ENCODE measurements around the gene BMERB1. TPM values are rescaled to one million over a fixed set of nuclear protein-coding genes. Genes with fewer than 3 reads are reported as not detected.

The BMERB1 gene
- total RNA-seq, 4 donors from 2014 or later = 75.6 to 103 (median 92.9) TPM

DNA sequence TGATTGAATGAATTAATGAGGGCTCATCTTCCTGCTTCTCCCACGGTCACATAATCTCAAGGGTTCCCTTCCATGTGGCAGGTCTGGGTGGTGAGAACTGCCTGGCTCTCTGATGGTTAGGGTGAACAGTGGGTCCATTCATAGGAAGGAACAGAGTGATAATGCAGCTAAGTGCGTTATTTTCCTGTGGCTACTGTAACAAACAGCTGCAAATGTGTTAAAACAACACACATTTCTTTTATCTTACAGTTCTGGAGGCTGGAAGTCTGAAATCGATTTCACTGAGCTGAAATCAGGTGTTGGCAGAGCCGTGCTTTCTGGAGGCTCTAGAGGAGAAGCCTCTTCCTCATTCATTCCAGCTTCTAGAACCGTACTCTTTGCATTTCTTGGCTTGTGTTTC, 95.3 kb downstream of the BMERB1 start:
- TF ChIP-seq EP300 (IDR thresholded peaks at IDR 0.05) (no peak), POLR2A (IDR thresholded peaks at IDR 0.05; ENCODE audit: low read depth) (no peak), POLR2AphosphoS5 (IDR thresholded peaks at IDR 0.05) (no peak)
- TF ChIP-seq, protein P1, sequence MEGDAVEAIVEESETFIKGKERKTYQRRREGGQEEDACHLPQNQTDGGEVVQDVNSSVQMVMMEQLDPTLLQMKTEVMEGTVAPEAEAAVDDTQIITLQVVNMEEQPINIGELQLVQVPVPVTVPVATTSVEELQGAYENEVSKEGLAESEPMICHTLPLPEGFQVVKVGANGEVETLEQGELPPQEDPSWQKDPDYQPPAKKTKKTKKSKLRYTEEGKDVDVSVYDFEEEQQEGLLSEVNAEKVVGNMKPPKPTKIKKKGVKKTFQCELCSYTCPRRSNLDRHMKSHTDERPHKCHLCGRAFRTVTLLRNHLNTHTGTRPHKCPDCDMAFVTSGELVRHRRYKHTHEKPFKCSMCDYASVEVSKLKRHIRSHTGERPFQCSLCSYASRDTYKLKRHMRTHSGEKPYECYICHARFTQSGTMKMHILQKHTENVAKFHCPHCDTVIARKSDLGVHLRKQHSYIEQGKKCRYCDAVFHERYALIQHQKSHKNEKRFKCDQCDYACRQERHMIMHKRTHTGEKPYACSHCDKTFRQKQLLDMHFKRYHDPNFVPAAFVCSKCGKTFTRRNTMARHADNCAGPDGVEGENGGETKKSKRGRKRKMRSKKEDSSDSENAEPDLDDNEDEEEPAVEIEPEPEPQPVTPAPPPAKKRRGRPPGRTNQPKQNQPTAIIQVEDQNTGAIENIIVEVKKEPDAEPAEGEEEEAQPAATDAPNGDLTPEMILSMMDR (IDR thresholded peaks at IDR 0.05) = no peak
- Histone ChIP-seq H3K4me3 (no peak overlapping the region), H3K9me3 (peaks cover 0 to 4% (median 0%) of the 10 kb centered on the region in 4 donors), H3K27me3 (no peaks in the 10 kb centered on the region), H3K4me1 (no peaks in the 10 kb centered on the region), H3K36me3 (peaks cover 0 to 4% (median 0%) of the 10 kb centered on the region in 4 donors), H3K27ac (replicated peaks in 1 of 4) (no peak overlapping the region)
- no peak for DNase-seq (ENCODE audit: extremely low spot score)
- WGBS = 77% methylated on average over 5 of the region's 5 CpGs
- intact Hi-C loops (cut with DNase I) = no loop called here

DNA sequence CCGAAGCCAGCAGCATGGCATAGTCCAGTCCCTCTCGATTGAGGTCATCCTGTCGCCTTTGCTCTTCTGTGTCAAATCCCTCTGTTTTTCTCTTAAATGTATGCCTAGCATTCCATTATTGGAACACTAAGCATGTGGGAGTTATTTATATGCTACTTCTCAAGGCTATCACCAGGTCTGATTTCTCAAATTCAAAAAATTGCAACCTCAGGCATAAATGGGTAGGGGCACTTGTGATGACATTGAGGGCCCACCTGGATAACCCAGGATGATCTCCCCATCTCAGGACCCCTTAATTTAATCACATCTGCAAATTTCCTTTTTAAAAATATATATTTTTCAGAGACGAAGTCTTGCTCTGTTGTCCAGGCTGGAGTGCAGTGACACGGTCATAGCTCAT, 95.7 kb downstream of the BMERB1 start:
- Histone ChIP-seq H3K27ac (replicated peaks in 1 of 4) (no peak overlapping the region), H3K9me3 (peaks cover 0 to 4% (median 0%) of the 10 kb centered on the region in 4 donors), H3K27me3 (no peaks in the 10 kb centered on the region), H3K4me1 (no peaks in the 10 kb centered on the region), H3K4me3 (no peak overlapping the region), H3K36me3 (peaks cover 0 to 5% (median 0%) of the 10 kb centered on the region in 4 donors)
- WGBS = 93% methylated on average over 5 of the region's 5 CpGs
- intact Hi-C loops (cut with DNase I) = no loop called here
- TF ChIP-seq EP300 (IDR thresholded peaks at IDR 0.05) (no peak), POLR2AphosphoS5 (IDR thresholded peaks at IDR 0.05) (no peak), POLR2A (IDR thresholded peaks at IDR 0.05; ENCODE audit: low read depth) (no peak)
- TF ChIP-seq, protein P1 (IDR thresholded peaks at IDR 0.05) = no peak
- DNase-seq (ENCODE audit: extremely low spot score) = no peak

DNA sequence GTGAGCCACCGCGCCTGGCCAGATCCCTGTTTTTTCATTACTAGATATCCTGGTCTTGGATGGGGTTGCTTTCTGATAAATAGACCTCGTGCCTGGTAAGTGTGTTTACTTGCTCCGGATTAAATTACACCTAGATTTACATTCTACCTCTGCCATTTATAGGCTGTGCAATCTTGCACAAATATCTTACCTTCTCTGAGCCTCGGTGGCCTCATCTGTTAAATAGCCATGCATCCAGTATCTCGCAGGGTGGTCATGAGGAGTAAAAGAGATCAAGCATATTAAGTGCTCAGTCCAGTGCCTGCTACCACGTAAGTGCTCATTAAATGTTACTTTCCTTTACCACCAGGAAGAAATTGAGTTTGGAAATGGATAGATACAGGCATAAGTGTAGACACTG, 98.4 kb downstream of the BMERB1 start:
- Histone ChIP-seq H3K4me3 (no peak overlapping the region), H3K36me3 (peaks cover 0 to 11% (median 0%) of the 10 kb centered on the region in 4 donors), H3K27ac (replicated peaks in 1 of 4) (no peak overlapping the region), H3K4me1 (no peaks in the 10 kb centered on the region), H3K9me3 (no peaks in the 10 kb centered on the region), H3K27me3 (no peaks in the 10 kb centered on the region)
- 98% methylated on average over 7 of the region's 7 CpGs for WGBS
- no peak for DNase-seq (ENCODE audit: extremely low spot score)
- intact Hi-C loops (cut with DNase I) = no loop called here
- TF ChIP-seq, protein P1 (IDR thresholded peaks at IDR 0.05) = no peak
- TF ChIP-seq POLR2A (IDR thresholded peaks at IDR 0.05; ENCODE audit: low read depth) = no peak
- TF ChIP-seq EP300 (IDR thresholded peaks at IDR 0.05) = no peak
- TF ChIP-seq POLR2AphosphoS5 (IDR thresholded peaks at IDR 0.05) = no peak

DNA sequence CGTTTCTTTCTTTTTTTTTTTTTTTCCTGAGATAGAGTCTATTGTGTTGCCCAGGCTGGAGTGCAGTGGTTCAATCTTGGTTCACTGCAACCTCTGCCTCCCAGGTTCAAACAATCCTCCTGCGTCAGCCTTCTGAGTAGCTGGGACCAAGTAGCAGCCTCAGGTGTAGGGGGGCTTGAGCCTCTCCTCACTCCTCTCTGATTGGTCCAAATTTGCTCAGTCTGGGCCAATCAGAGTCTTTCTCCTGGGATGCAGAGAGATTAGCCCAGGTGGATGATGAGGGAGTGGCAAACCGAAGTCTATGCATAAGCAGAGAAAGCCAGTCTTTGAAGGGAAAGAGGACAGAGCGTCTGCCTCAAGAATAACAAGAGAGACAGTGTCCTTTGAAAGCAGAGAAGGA, 99.0 kb downstream of the BMERB1 start:
- Histone ChIP-seq H3K36me3 (peaks cover 0 to 11% (median 0%) of the 10 kb centered on the region in 4 donors), H3K27me3 (no peaks in the 10 kb centered on the region), H3K9me3 (no peaks in the 10 kb centered on the region), H3K27ac (replicated peaks in 1 of 4) (no peak overlapping the region), H3K4me1 (no peaks in the 10 kb centered on the region), H3K4me3 (no peak overlapping the region)
- DNase-seq (ENCODE audit: extremely low spot score) = no peak
- TF ChIP-seq POLR2AphosphoS5 (IDR thresholded peaks at IDR 0.05) = no peak
- no peak for TF ChIP-seq POLR2A (IDR thresholded peaks at IDR 0.05; ENCODE audit: low read depth)
- no peak for TF ChIP-seq EP300 (IDR thresholded peaks at IDR 0.05)
- TF ChIP-seq, protein P1 (IDR thresholded peaks at IDR 0.05) = no peak
- WGBS = 87% methylated on average over 4 of the region's 4 CpGs
- intact Hi-C loops (cut with DNase I) = no loop called here

DNA sequence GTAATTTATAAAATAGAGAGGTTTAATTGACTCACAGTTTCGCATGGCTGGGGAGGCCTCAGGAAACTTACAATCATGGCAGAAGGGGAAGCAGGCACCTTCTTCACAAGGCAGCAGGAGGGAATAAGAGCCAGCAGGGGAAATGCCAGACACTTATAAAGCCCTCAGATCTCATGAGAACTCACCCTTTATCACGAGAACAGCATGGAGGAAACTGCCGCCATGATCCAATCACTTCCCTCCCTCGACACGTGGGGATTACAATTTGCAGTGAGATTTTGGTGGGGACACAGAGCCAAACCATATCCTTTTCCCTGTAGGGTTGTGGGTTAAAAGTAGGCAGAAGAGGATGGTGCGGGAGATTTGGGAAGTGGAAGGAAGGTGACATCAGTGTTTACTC, 101.4 kb downstream of the BMERB1 start:
- Histone ChIP-seq H3K9me3 (no peaks in the 10 kb centered on the region), H3K4me3 (no peak overlapping the region), H3K4me1 (no peaks in the 10 kb centered on the region), H3K27ac (replicated peaks in 1 of 4) (no peak overlapping the region), H3K36me3 (peaks cover 0 to 11% (median 0%) of the 10 kb centered on the region in 4 donors), H3K27me3 (no peaks in the 10 kb centered on the region)
- no peak for DNase-seq (ENCODE audit: extremely low spot score)
- TF ChIP-seq POLR2A (IDR thresholded peaks at IDR 0.05; ENCODE audit: low read depth) = no peak
- TF ChIP-seq, protein P1 (IDR thresholded peaks at IDR 0.05) = no peak
- no peak for TF ChIP-seq POLR2AphosphoS5 (IDR thresholded peaks at IDR 0.05)
- TF ChIP-seq EP300 (IDR thresholded peaks at IDR 0.05) = no peak
- intact Hi-C loops (cut with DNase I) = no loop called here
- 95% methylated on average over 6 of the region's 6 CpGs for WGBS
